GM21390 (cell line): Measurements from ENCODE around the gene EIF2D.

Experiments used
- ATAC-seq: cut with Tn5 transposase; IDR thresholded peaks from one replicate; pipeline ENCODE4 v1.9.1; 2021; ENCODE audit not compliant: unreplicated experiment

Gene EIF2D

GRCh38 chr1:206551986-206552326 is 60.3 kb downstream of the EIF2D start:
- ATAC-seq = no peak

- no peak for ATAC-seq
Measured at GRCh38 chr1:206551296-206551985, 60.8 kb downstream of the EIF2D start.

- ATAC-seq = no peak
Measured at GRCh38 chr1:206550446-206550845, 61.8 kb downstream of the EIF2D start.

- no peak for ATAC-seq
Measured at GRCh38 chr1:206547104-206547503, 65.2 kb downstream of the EIF2D start.

- ATAC-seq = no peak
Measured at GRCh38 chr1:206545351-206545750, 66.9 kb downstream of the EIF2D start.

GRCh38 chr1:206544562-206545257 is 67.6 kb downstream of the EIF2D start:
- no peak for ATAC-seq
